Colonic mucosa (tissue), 4 donors: Measurements from ENCODE around the gene COA8. TPM values are rescaled to one million over a fixed set of nuclear protein-coding genes. Genes with fewer than 3 reads are reported as not detected.

Experiments used
- DNase-seq: peaks from one replicate; pipeline ENCODE4 v3.0.0-alpha.2; 2020
- H3K27ac ChIP-seq: fragments of 200-600 bp; one replicate; pipeline ENCODE4 v1.8.0; 2021
- H3K27me3 ChIP-seq: fragments of 200-600 bp; one replicate; pipeline ENCODE4 v1.8.0; 2021
- H3K36me3 ChIP-seq: fragments of 200-600 bp; one replicate; pipeline ENCODE4 v1.8.0; 2021
- H3K4me1 ChIP-seq: fragments of 200-600 bp; one replicate; pipeline ENCODE4 v1.8.0; 2021; ENCODE audit warnings: mild to moderate bottlenecking
- H3K4me3 ChIP-seq: fragments of 200-600 bp; one replicate; pipeline ENCODE4 v1.8.0; 2021
- H3K9ac ChIP-seq, 2 donors: one replicate each; pipeline ENCODE4 v1.7.0; 2013; ENCODE audit warnings: control low read depth in 2 of 2, low read depth in 2 of 2, low read length in 2 of 2
- H3K9me3 ChIP-seq: fragments of 200-600 bp; one replicate; pipeline ENCODE4 v1.8.0; 2021
- CTCF ChIP-seq: fragments of 200-600 bp; IDR thresholded peaks from one replicate; pipeline ENCODE4 v1.8.0; 2022; ENCODE audit warnings: antibody characterized with exemption, mild to moderate bottlenecking
- intact Hi-C: fragments of 100-400 bp; cut with DNase I; formaldehyde crosslinking; loops from one replicate; pipeline ENCODE4 v1.14.1; 2022
- total RNA-seq, 2 donors: library from RNA; stranded (reverse); fragmentation: NEBNext Ultra II Directional in 1 of 2; extraction: Animal tissue kit (Norgen Biotek cat#: 25700) in 1 of 2; gene quantifications; one replicate each; pipeline ENCODE4 v1.2.1, GENCODE V29; 2021
- donor health status: healthy.
- donor health status: DM: no; HTN: no; CAD: no.
- donor health status: DM: no; HTN: no; CAD: no.

COA8 gene
- total RNA-seq, 2 donors from 2014 or later: 37.1 to 41.5 TPM

DNA sequence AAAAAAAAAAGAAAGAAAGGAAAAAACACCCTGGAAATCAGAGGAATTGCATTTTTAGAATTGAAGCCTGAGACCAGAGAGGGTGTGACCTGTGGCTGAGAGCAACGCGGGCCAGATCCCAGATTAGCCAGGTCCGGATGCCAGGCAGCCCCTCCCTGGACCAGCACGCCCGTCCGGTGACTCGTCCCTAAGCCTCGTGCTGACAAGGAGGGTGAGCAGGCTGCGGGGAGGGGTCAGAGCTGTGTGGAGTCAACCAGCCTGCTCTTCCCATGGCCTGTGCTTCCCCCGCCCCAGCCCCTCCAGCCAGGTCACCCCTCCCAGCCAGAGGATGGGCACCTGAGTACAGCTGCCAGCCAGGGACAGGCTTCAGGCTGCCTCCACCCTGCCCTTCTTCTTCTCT lies 62.1 kb downstream of the COA8 start:
- Histone ChIP-seq H3K4me1 (peaks cover 7% of the 10 kb centered on the region), H3K4me3 (no peak overlapping the region), H3K9me3 (no peaks in the 10 kb centered on the region), H3K36me3 (no peaks in the 10 kb centered on the region), H3K27me3 (no peaks in the 10 kb centered on the region), H3K27ac (no peak overlapping the region), H3K9ac (peak overlapping the region in 1 of 2 donors; percentile 58)
- peak; percentile 71 for DNase-seq
- no peak for TF ChIP-seq CTCF
- intact Hi-C loops: loop anchor here (5.0 kb wide), 1 partner anchor 48 kb away; no protein-coding TSS in a partner anchor

- intact Hi-C loops: loop anchor here (5.0 kb wide), 1 partner anchor 48 kb away; no protein-coding TSS in a partner anchor
These were observed 62.8 kb downstream of the COA8 start for GRCh38 chr14:103625356-103626095.

DNA sequence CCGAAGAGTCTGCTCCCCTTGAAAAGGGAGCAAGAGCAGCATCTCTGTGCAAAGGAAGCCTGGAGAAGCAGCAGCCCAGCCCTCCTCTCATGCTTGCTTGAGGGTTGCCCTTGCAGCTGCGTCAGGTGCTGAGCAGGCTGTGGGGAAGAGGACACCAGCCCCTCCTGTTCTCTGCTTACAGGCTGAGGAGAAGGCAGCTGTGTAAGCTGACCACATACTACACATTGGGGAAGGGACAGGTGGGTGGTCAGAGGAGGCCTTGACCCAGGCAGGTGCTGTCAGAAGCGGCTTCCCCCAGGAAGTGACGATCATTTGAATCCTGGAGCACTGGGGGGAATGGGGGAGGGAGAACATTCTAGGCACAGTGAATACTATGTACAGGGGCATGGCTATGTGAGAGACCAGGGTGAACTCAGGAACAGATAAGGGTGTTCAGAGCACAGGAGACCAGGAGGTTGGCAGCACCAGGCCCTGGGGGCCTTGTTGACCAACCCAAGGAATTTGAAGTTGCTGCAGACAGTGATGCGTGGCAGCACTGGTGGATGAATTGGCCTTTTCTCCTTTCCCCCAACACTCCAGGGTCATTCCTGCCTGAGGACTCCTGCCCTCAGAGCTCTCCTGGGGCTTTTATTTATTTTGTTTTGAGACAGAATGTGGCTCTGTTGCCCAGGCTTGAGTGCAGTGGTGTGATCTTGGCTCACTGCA lies 63.5 kb downstream of the COA8 start:
- no peaks in the 10 kb centered on the region for H3K9me3 ChIP-seq
- H3K4me3 ChIP-seq: no peak overlapping the region
- H3K27ac ChIP-seq: no peak overlapping the region
- TF ChIP-seq CTCF: no peak
- no peak for DNase-seq
- no peaks in the 10 kb centered on the region for H3K27me3 ChIP-seq
- H3K9ac ChIP-seq: no peak overlapping the region
- peaks cover 11% of the 10 kb centered on the region for H3K4me1 ChIP-seq
- no peaks in the 10 kb centered on the region for H3K36me3 ChIP-seq
- intact Hi-C loops: loop anchor here (5.0 kb wide), 1 partner anchor 49 kb away; no protein-coding TSS in a partner anchor

More at GRCh38 chr14:103625356-103626095, 62.8 kb downstream of the COA8 start:
- Histone ChIP-seq H3K27me3 (no peaks in the 10 kb centered on the region), H3K9me3 (no peaks in the 10 kb centered on the region), H3K4me1 (peaks cover 7% of the 10 kb centered on the region), H3K27ac (no peak overlapping the region), H3K36me3 (no peaks in the 10 kb centered on the region), H3K9ac (peak overlapping the region in 1 of 2 donors; percentile 58), H3K4me3 (no peak overlapping the region)
- no peak for TF ChIP-seq CTCF
- DNase-seq: peak; percentile 19

- TF ChIP-seq CTCF: no peak
- Histone ChIP-seq H3K9me3 (no peaks in the 10 kb centered on the region), H3K9ac (peak overlapping the region; percentile 85 to 97), H3K27ac (peak overlapping the region; percentile 95), H3K36me3 (no peaks in the 10 kb centered on the region), H3K4me1 (peaks cover 11% of the 10 kb centered on the region), H3K27me3 (no peaks in the 10 kb centered on the region), H3K4me3 (no peak overlapping the region)
- intact Hi-C loops: loop anchor here (5.0 kb wide), 1 partner anchor 50 kb away; no protein-coding TSS in a partner anchor
- no peak for DNase-seq
These were observed 64.6 kb downstream of the COA8 start for GRCh38 chr14:103627073-103628025.
